Ovary (tissue), 3 donors: ENCODE data around the gene RIPK1.

ENCODE experiments used
- CTCF ChIP-seq, 3 donors: fragments of 450-650 bp in 2 of 3; fragments of 200-600 bp in 1 of 3; IDR thresholded peaks; one replicate each; pipeline versions ENCODE4 v1.5.1 to v1.8.0; 2016 to 2022; ENCODE audit warnings: antibody characterized with exemption in 3 of 3, mild to moderate bottlenecking in 1 of 3
- POLR2A ChIP-seq: fragments of 450-650 bp; IDR thresholded peaks from one replicate; pipeline ENCODE4 v1.6.1; 2017; ENCODE audit warnings: antibody characterized with exemption, mild to moderate bottlenecking, moderate library complexity
- donor health status: DM: no; HTN: no; CAD: no.

- TF ChIP-seq POLR2A = no peak
- TF ChIP-seq CTCF (IDR thresholded peaks at IDR 0.05) = no peak
Measured at GRCh38 chr6:3094815-3095214, 26.5 kb downstream of the RIPK1 start.
